SU-DHL-6 (cell line): ENCODE results near the gene ALPK3.

Source experiments
- H2AFZ ChIP-seq: fragments of 200-600 bp; sonication (generic); 2 replicates; pipeline ENCODE4 v1.6.1; 2014; ENCODE audit warnings: low read depth, mild to moderate bottlenecking, moderate library complexity, mixed read lengths, antibody characterized with exemption, low read length; ENCODE audit not compliant: severe bottlenecking
- H3F3A ChIP-seq: fragments of 200-600 bp; shearing (Covaris generic); 2 replicates; pipeline ENCODE4 v1.6.0; 2016; ENCODE audit warnings: antibody characterized with exemption, mild to moderate bottlenecking; ENCODE audit not compliant: insufficient read depth
- H3K27ac ChIP-seq: fragments of 200-600 bp; sonication (generic); 2 replicates; pipeline ENCODE4 v1.5.1; 2016; ENCODE audit warnings: low read depth, mild to moderate bottlenecking, low read length, moderate library complexity, mixed read lengths
- H3K27me3 ChIP-seq: fragments of 200-600 bp; sonication (generic), shearing (Covaris generic); 2 replicates; pipeline ENCODE4 v1.6.0; 2014; ENCODE audit warnings: mild to moderate bottlenecking, low read length
- H3K36me3 ChIP-seq: fragments of 200-600 bp; sonication (generic); 2 replicates; pipeline ENCODE4 v1.6.1; 2014; ENCODE audit warnings: mild to moderate bottlenecking, low read length, mixed read lengths
- H3K4me2 ChIP-seq: fragments of 300-600, 200-600 bp; shearing (Covaris generic), sonication (generic); 2 replicates; pipeline ENCODE4 v1.6.0; 2014; ENCODE audit warnings: low read length, low read depth, mild to moderate bottlenecking; ENCODE audit not compliant: poor library complexity, severe bottlenecking
- H3K4me3 ChIP-seq: fragments of 200-600 bp; sonication (generic); 2 replicates; pipeline ENCODE4 v1.5.1; 2014; ENCODE audit warnings: antibody characterized with exemption, low read length, mild to moderate bottlenecking, mixed read lengths; ENCODE audit not compliant: insufficient read depth, poor library complexity, severe bottlenecking
- H3K79me2 ChIP-seq: fragments of 200-600 bp; sonication (generic); 2 replicates; pipeline ENCODE4 v1.6.1; 2014; ENCODE audit warnings: mild to moderate bottlenecking, low read length, moderate library complexity; ENCODE audit not compliant: insufficient read depth
- H3K9ac ChIP-seq: fragments of 200-600 bp; sonication (generic); 2 replicates; pipeline ENCODE4 v1.7.0; 2014; ENCODE audit warnings: mild to moderate bottlenecking, low read length
- H3K9me2 ChIP-seq: fragments of 200-600 bp; sonication (generic); replicated peaks from 2 replicates; pipeline ENCODE4 v1.6.1; 2014; ENCODE audit warnings: low read length; ENCODE audit not compliant: insufficient read depth
- H3K9me3 ChIP-seq: fragments of 200-600 bp; sonication (generic); 2 replicates; pipeline ENCODE4 v1.6.1; 2014; ENCODE audit warnings: low read length, mixed read lengths; ENCODE audit not compliant: insufficient read depth
- H4K20me1 ChIP-seq: fragments of 200-600 bp; sonication (generic); 2 replicates; pipeline ENCODE4 v1.6.1; 2014; ENCODE audit warnings: low read depth, mild to moderate bottlenecking, antibody characterized with exemption, low read length, moderate library complexity, mixed read lengths
- CTCF ChIP-seq: fragments of 200-600 bp; sonication (generic); IDR thresholded peaks from one replicate; pipeline ENCODE4 v1.5.1; 2017; ENCODE audit warnings: antibody characterized with exemption, mild to moderate bottlenecking, low read length, moderate library complexity; ENCODE audit not compliant: insufficient read depth, poor library complexity, severe bottlenecking
- EZH2phosphoT487 ChIP-seq: fragments of 200-600 bp; sonication (generic), shearing (Covaris generic); conservative IDR thresholded peaks from 2 replicates; pipeline ENCODE4 v1.6.1; 2018; ENCODE audit warnings: mild to moderate bottlenecking, antibody characterized with exemption, low read length, moderate library complexity, mixed read lengths

Gene ALPK3

DNA sequence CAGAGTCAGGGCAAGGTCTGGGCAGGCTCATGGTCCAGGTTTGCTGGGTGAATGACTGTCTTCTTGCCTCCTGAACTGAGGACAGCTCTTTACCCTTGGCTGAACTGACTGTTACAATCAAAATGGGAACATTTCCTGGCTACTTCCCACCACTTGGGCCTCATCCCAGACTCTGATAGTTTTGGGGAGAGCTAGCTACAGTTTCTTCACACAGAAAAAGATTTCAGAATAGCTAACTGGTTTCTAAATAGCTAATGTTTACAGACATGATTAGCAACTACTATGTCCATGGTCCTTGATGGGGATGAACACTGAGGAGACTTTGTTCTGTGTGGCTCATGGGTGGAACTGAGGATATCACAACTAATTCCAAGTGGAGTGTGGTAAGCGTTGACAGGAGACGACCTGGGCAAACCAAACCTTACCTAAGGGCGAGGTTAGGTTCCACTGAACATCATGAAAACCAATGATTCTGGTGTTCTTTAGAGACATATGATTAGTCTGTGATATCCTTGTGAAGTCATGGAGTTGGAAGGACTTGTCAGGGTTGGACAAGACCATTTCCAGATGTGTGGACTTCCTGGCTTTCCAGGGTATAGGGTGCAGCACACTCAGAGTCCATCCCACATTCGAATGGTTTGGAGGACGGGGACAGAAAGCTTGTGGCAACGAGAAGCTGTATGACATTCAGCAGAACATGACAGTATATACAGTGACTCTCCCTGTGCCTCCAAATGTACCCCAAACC is 7.3 kb downstream of the ALPK3 start:
- no peaks in the 10 kb centered on the region for H3K9me3 ChIP-seq
- H4K20me1 ChIP-seq: no peaks in the 10 kb centered on the region
- H3K4me3 ChIP-seq: no peak overlapping the region
- H3K27me3 ChIP-seq: no peaks in the 10 kb centered on the region
- H3K9ac ChIP-seq: no peak overlapping the region
- H3K27ac ChIP-seq: no peak overlapping the region
- no peak overlapping the region for H3K4me2 ChIP-seq
- H2AFZ ChIP-seq: no peak overlapping the region
- TF ChIP-seq CTCF (no peak), EZH2phosphoT487 (no peak)
- H3K36me3 ChIP-seq: no peaks in the 10 kb centered on the region
- no peaks in the 10 kb centered on the region for H3K9me2 ChIP-seq
- H3K79me2 ChIP-seq: no peaks in the 10 kb centered on the region
- no peaks in the 10 kb centered on the region for H3F3A ChIP-seq

GRCh38 chr15:84826369-84826823 is 9.2 kb downstream of the ALPK3 start:
- Histone ChIP-seq H3K9me2 (no peaks in the 10 kb centered on the region), H2AFZ (no peak overlapping the region), H3K27ac (no peak overlapping the region), H3K4me2 (no peak overlapping the region), H3K4me3 (no peak overlapping the region), H3K36me3 (no peaks in the 10 kb centered on the region), H3K9me3 (no peaks in the 10 kb centered on the region), H3K79me2 (no peaks in the 10 kb centered on the region), H3K27me3 (no peaks in the 10 kb centered on the region), H4K20me1 (no peaks in the 10 kb centered on the region), H3F3A (no peaks in the 10 kb centered on the region), H3K9ac (no peak overlapping the region)
- TF ChIP-seq EZH2phosphoT487: no peak
- TF ChIP-seq CTCF: no peak

GRCh38 chr15:84827246-84827645 is 10.1 kb downstream of the ALPK3 start:
- TF ChIP-seq EZH2phosphoT487 (no peak), CTCF (no peak)
- H3K9ac ChIP-seq: no peak overlapping the region

More at GRCh38 chr15:84827246-84827645, 10.1 kb downstream of the ALPK3 start:
- Histone ChIP-seq H3K36me3 (no peaks in the 10 kb centered on the region), H2AFZ (no peak overlapping the region), H3K9me2 (no peaks in the 10 kb centered on the region), H3K4me2 (no peak overlapping the region), H3K4me3 (no peak overlapping the region), H3K9me3 (no peaks in the 10 kb centered on the region), H3F3A (no peaks in the 10 kb centered on the region), H3K27ac (no peak overlapping the region), H4K20me1 (no peaks in the 10 kb centered on the region), H3K27me3 (no peaks in the 10 kb centered on the region), H3K79me2 (no peaks in the 10 kb centered on the region)
